OCI-LY3 (cell line): ENCODE measurements around the gene NR3C2.

Experiments used
- H2AFZ ChIP-seq: fragments of 200-600, 300-600 bp; shearing (Covaris generic); 2 replicates; pipeline ENCODE4 v1.6.0; 2014; ENCODE audit warnings: antibody characterized with exemption, low read depth, low read length
- H3K27ac ChIP-seq: fragments of 200-600, 300-600 bp; sonication (generic); 2 replicates; pipeline ENCODE4 v1.5.1; 2014; ENCODE audit warnings: mild to moderate bottlenecking, low read length, moderate library complexity, mixed read lengths
- H3K27me3 ChIP-seq: fragments of 200-600, 300-600 bp; sonication (generic); 2 replicates; pipeline ENCODE4 v1.6.1; 2014; ENCODE audit warnings: low read depth, low read length, mixed read lengths
- H3K36me3 ChIP-seq: fragments of 200-600, 300-600 bp; sonication (generic); replicated peaks from 2 replicates; pipeline ENCODE3; 2014; ENCODE audit warnings: low read depth, low read length, mixed read lengths
- H3K4me1 ChIP-seq: fragments of 300-600, 200-600 bp; sonication (generic); 2 replicates; pipeline ENCODE4 v1.6.1; 2014; ENCODE audit warnings: low read length, mixed read lengths
- H3K4me2 ChIP-seq: fragments of 200-600, 300-600 bp; sonication (generic); 2 replicates; pipeline ENCODE4 v1.6.1; 2014; ENCODE audit warnings: low read length, mixed read lengths
- H3K4me3 ChIP-seq: fragments of 300-600, 200-600 bp; sonication (generic); 2 replicates; pipeline ENCODE4 v1.5.1; 2014; ENCODE audit warnings: antibody characterized with exemption, mild to moderate bottlenecking, low read length, moderate library complexity
- H3K79me2 ChIP-seq: fragments of 300-600, 200-600 bp; shearing (Covaris generic); 2 replicates; pipeline ENCODE4 v1.6.1; 2014; ENCODE audit warnings: mild to moderate bottlenecking, low read length, mixed read lengths
- H3K9ac ChIP-seq: fragments of 300-600, 200-600 bp; shearing (Covaris generic); 2 replicates; pipeline ENCODE4 v1.6.0; 2014; ENCODE audit warnings: mild to moderate bottlenecking, low read length, moderate library complexity
- H3K9me3 ChIP-seq: fragments of 200-600, 300-600 bp; shearing (Covaris generic); 2 replicates; pipeline ENCODE4 v1.6.1; 2014; ENCODE audit warnings: low read length, mixed read lengths; ENCODE audit not compliant: insufficient read depth
- H4K20me1 ChIP-seq: fragments of 200-600, 300-600 bp; sonication (generic); 2 replicates; pipeline ENCODE4 v1.6.1; 2016; ENCODE audit warnings: low read length, mixed read lengths; ENCODE audit not compliant: insufficient read depth
- EZH2phosphoT487 ChIP-seq: fragments of 200-600 bp; shearing (Covaris generic); IDR thresholded peaks from 2 replicates; pipeline ENCODE4 v1.6.1; 2018; ENCODE audit warnings: antibody characterized with exemption, mixed run types, low read depth
- TF ChIP-seq, protein P1 (sequence below): fragments of 200-600, 300-600 bp; sonication (generic); IDR thresholded peaks from 2 replicates; pipeline ENCODE4 v1.5.1; 2014; ENCODE audit warnings: antibody characterized with exemption, low read length, low read depth

Gene NR3C2

DNA sequence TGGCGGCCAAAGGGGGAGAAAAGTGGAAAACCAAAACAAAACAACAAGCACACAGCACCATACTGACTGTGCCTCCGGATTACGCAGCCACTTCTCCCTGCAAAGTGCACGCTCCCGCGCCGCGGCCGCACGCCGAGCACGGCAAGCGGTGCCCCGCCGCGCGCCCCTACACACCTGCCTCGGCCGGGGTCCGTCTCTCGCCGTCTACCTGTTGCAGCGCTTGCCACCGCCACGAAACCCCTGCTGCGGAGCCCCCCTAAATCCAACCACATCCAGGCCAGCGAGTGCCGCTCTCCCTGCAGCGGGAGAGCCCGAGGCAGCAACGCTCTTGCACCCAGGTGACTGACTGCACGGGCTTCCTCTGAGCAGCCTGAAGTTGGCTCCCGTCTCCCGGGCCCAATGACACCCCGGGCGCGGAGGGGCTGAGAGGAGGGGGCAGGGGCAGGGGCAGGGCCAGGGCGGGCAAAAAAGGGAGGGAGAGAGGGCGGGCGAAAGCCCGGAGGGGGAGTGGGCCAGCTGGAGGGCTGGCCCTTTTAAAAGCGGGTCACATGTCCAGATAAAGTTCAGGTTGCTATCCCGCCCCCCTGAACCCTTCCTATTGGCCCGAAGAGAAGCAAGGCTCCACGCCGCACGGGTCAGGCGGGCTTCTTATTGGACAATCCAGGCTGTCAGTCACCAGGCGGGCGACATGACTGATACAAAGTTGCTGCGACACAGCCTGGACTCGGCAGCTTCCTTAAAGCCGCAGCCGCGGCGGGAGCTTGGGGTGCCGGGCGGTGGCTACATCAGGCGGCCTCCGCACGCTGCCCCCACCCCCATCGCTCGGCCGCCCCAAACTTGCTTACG, at the start of gene NR3C2:
NR3C2 (minus strand) TSS at position 429 of the 846 bp plus-strand sequence.
- Histone ChIP-seq H3K27me3 (no peaks in the 10 kb centered on the region), H3K4me3 (peak within 1 kb of the TSS; percentile 88), H2AFZ (peak within 1 kb of the TSS; percentile 94), H3K36me3 (no peaks in the 10 kb centered on the region), H3K4me1 (peaks cover 12% of the 10 kb centered on the region), H3K27ac (peak within 1 kb of the TSS; percentile 54), H3K79me2 (no peaks in the 10 kb centered on the region), H3K9ac (peak within 1 kb of the TSS; percentile 91), H4K20me1 (no peaks in the 10 kb centered on the region), H3K4me2 (peak within 1 kb of the TSS; percentile 76), H3K9me3 (no peaks in the 10 kb centered on the region)
- TF ChIP-seq, protein P1, sequence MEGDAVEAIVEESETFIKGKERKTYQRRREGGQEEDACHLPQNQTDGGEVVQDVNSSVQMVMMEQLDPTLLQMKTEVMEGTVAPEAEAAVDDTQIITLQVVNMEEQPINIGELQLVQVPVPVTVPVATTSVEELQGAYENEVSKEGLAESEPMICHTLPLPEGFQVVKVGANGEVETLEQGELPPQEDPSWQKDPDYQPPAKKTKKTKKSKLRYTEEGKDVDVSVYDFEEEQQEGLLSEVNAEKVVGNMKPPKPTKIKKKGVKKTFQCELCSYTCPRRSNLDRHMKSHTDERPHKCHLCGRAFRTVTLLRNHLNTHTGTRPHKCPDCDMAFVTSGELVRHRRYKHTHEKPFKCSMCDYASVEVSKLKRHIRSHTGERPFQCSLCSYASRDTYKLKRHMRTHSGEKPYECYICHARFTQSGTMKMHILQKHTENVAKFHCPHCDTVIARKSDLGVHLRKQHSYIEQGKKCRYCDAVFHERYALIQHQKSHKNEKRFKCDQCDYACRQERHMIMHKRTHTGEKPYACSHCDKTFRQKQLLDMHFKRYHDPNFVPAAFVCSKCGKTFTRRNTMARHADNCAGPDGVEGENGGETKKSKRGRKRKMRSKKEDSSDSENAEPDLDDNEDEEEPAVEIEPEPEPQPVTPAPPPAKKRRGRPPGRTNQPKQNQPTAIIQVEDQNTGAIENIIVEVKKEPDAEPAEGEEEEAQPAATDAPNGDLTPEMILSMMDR = no peak
- no peak for TF ChIP-seq EZH2phosphoT487

DNA sequence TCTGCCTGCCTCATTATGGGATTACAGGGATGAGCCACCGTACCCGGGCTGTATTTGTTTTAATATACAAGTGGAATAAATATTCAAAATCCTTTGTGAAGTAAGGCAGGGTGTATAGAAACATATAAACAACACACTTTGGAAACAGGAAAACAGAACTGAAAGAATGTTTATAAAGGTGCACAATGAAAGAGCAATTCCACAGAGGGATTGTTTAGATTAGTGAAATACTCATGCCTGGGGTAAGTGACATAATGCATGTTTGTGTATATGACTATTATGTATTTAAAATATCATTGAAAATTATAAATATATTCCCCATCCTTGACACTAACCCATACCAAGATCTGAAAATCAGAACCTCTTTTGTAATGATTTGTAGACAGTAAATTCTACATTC, 45.0 kb upstream of the NR3C2 start:
- no peaks in the 10 kb centered on the region for H4K20me1 ChIP-seq
- H3K9ac ChIP-seq = no peak overlapping the region
- H3K36me3 ChIP-seq = no peaks in the 10 kb centered on the region
- TF ChIP-seq, protein P1 = no peak
- TF ChIP-seq EZH2phosphoT487 = no peak
- no peak overlapping the region for H3K4me2 ChIP-seq
- H2AFZ ChIP-seq = no peak overlapping the region
- H3K9me3 ChIP-seq = no peaks in the 10 kb centered on the region
- H3K79me2 ChIP-seq = no peaks in the 10 kb centered on the region
- no peaks in the 10 kb centered on the region for H3K27me3 ChIP-seq
- no peak overlapping the region for H3K27ac ChIP-seq
- no peaks in the 10 kb centered on the region for H3K4me1 ChIP-seq
- H3K4me3 ChIP-seq = no peak overlapping the region

DNA sequence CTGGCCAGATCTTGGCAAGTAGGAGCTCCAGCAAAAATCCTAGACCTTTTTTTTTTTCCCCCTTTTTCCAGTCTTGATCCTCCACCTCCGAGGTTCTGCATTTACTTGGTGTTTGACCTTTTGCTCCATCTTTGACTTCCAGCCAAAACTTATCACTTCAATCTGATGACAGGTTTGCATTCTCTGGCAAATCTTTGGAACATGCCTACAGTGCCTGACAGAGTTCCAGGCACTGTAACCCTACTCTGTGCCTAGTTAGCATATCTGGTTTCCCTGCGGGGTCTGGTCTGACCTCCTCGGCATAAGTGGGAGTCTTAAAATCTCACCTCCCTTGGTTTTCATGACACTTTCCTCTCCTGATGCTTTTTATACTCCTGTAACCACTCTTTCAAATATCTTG, 39.4 kb upstream of the NR3C2 start:
- TF ChIP-seq EZH2phosphoT487 = no peak
- TF ChIP-seq, protein P1 = no peak
- Histone ChIP-seq H3K36me3 (no peaks in the 10 kb centered on the region), H3K4me2 (no peak overlapping the region)

DNA sequence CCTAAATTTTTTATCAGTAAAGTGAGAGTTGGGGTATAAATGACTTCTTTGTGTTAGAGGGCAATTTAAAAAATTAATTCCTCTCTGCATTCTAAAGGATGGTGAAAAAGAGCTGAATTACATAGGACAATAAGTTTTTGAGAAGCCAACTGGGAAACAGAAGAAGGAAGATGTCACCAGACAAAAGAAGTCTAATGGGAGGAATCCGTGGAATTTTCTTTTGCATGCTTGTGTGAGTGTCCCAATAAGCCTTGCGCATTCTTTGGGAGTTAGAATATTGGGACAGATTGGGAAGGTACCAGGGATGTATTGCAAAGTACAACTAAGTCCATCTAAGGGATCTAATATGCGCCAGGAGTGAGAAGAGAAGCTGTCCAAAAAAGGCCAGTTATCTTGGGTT, 35.1 kb upstream of the NR3C2 start:
- Histone ChIP-seq H3K27ac (no peak overlapping the region), H3K27me3 (no peaks in the 10 kb centered on the region), H3K9me3 (no peaks in the 10 kb centered on the region), H3K36me3 (no peaks in the 10 kb centered on the region), H3K9ac (no peak overlapping the region), H2AFZ (no peak overlapping the region), H3K4me1 (no peaks in the 10 kb centered on the region), H3K79me2 (no peaks in the 10 kb centered on the region), H3K4me3 (no peak overlapping the region), H3K4me2 (no peak overlapping the region), H4K20me1 (no peaks in the 10 kb centered on the region)
- TF ChIP-seq EZH2phosphoT487 = no peak
- TF ChIP-seq, protein P1 = no peak

More for the DNA sequence above, 39.4 kb upstream of the NR3C2 start:
- Histone ChIP-seq H4K20me1 (no peaks in the 10 kb centered on the region), H2AFZ (no peak overlapping the region), H3K4me3 (no peak overlapping the region), H3K9ac (no peak overlapping the region), H3K27ac (no peak overlapping the region), H3K4me1 (no peaks in the 10 kb centered on the region), H3K9me3 (no peaks in the 10 kb centered on the region), H3K27me3 (no peaks in the 10 kb centered on the region), H3K79me2 (no peaks in the 10 kb centered on the region)
